ENCODE data around the gene BET1L.

The BET1L gene, protein sequence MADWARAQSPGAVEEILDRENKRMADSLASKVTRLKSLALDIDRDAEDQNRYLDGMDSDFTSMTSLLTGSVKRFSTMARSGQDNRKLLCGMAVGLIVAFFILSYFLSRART

DNA sequence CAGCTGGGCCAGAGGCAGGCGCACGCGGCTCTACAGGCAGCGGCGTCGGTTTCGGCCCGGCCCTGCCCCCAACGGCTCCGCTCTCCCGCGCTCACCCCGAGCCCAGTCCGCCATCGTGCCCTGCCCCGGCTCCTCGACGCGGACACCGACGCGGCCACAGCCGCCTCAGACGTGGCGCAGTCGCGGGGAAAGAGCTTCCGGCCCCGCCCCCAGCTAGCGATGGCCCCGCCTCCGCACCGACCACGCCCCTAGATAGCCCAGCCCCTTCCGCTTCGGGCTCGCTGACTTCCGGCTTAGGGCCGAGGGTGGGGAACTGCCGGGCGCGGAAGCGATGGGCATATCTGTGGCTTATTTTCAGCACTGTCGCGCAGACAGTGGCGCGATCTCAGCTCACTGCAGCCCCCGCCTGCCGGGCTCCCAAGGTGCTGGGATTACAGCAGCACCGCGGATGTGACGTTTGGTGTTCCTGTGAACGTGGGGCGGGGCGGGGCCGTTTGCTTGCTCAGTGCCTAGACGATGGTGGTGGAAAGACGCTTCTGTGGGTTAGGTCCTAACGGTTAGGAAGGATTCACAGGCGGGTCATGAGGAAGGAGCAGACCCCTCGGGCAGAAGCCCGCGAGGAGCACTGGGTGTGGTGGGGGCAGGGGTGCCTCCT is at the start of gene BET1L, which contains the start of gene RIC8A:
TSS of gene BET1L (minus strand) at position 192 of the 655 bp plus-strand sequence. CDS start at position 114, 78 bp downstream.
TSS of gene RIC8A (plus strand) at position 501 of the 655 bp plus-strand sequence. CDS start 1,147 bp downstream, outside the sequence.
- TF ChIP-seq, protein P1, sequence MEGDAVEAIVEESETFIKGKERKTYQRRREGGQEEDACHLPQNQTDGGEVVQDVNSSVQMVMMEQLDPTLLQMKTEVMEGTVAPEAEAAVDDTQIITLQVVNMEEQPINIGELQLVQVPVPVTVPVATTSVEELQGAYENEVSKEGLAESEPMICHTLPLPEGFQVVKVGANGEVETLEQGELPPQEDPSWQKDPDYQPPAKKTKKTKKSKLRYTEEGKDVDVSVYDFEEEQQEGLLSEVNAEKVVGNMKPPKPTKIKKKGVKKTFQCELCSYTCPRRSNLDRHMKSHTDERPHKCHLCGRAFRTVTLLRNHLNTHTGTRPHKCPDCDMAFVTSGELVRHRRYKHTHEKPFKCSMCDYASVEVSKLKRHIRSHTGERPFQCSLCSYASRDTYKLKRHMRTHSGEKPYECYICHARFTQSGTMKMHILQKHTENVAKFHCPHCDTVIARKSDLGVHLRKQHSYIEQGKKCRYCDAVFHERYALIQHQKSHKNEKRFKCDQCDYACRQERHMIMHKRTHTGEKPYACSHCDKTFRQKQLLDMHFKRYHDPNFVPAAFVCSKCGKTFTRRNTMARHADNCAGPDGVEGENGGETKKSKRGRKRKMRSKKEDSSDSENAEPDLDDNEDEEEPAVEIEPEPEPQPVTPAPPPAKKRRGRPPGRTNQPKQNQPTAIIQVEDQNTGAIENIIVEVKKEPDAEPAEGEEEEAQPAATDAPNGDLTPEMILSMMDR (IDR thresholded peaks at IDR 0.05) = no peak
- TF ChIP-seq ZFX (IDR thresholded peaks at IDR 0.05; ENCODE audit: borderline replicate concordance) = no peak
- peak within 1 kb of the TSS; percentile 99 for H3K27ac ChIP-seq

DNA sequence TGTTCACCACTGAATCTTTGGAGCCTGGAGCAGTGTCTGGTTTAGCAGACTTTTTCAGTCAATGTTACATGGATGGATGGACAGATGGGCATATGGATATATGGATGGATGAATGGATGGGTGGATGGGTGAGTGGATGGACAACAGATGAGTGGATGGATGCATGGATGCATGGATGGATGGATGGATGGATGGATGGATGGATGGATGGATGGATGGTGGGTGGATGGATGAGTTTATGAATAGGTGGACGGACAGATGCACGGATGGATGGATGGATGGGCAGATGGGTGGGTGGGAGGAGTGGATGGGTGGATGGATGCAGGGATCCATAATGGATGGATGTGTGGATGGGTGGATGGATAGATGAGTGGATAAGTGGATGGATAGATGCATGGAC is 48.6 kb upstream of the BET1L start:
- TF ChIP-seq, protein P1 (IDR thresholded peaks at IDR 0.05) = no peak
- TF ChIP-seq ZFX (IDR thresholded peaks at IDR 0.05; ENCODE audit: borderline replicate concordance) = no peak
- H3K27ac ChIP-seq = no peak overlapping the region

DNA sequence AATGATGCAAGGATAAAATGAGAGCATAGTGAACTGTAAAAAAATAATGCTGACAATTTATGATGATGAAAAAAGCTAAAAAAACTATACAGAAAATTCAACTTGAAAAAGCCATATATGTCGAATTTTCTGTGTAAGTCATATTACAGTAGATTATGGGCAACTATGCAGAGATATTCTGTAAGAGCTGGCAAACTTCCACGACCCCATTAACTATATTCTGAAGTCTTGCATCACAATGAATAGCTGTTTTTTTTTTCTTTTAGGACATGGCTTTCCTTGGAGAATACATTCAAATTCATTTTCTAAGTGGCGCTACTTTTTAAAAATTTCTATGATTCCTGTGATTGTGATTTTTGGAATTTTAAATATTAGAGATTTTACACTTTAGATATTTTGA is 48.0 kb upstream of the BET1L start:
- TF ChIP-seq, protein P1 (IDR thresholded peaks at IDR 0.05) = no peak
- TF ChIP-seq ZFX (IDR thresholded peaks at IDR 0.05; ENCODE audit: borderline replicate concordance) = no peak
- no peak overlapping the region for H3K27ac ChIP-seq

DNA sequence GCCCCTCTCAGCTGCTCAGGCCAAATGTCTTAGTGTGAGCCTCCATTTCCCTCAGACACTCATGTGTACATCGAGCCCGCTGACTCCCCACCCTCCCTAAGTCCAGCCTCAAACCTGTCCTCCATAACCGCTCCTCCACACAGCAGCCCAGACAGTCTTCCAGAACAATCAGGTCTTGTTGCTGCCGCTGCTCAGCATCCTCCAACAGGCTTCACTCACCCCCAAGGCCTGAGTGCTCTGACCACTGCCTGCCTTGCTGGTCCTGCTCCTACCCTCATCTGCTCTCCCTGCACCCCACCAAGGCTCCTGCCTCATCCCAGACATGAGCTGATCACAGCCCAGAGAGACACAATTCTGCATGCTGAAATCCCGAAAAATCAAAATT is 46.7 kb upstream of the BET1L start:
- H3K27ac ChIP-seq = no peak overlapping the region
- TF ChIP-seq ZFX (IDR thresholded peaks at IDR 0.05; ENCODE audit: borderline replicate concordance) = no peak
- TF ChIP-seq, protein P1 (IDR thresholded peaks at IDR 0.05) = no peak

DNA sequence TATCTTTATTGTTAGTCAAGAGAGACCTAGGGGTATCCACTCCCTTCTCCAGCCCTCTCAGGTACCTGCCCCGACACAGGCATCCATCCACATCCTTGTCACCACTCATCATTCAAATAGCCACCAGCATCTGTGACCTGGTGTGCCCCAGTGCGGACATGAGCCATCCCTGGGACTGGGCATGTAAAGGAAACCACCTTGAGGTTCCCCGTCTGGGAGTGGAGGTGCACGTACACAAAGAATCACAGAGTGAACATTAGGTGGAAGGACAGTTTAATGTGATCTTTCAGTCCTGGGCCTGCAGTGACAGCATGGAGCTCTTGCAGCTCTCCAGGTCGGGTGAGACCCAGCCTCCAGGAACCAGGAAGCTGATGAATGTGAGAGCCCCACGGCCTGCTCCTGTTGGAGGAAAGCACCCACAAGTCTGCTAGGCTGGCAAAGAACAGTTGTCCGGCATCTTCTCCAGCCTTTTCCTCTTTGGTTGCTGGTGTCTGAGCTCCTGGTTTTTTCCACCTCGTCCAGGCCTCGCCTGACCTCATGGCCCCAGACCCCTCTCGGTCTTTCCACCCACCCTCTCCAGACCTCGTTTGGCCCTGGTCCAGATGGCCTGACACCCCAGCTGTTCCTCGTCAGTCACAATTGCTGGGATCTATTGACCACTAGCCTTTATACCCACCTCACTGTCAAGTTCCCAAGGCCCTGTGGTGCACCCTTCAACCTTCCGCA is 46.1 kb upstream of the BET1L start:
- H3K27ac ChIP-seq = no peak overlapping the region
- no peak for TF ChIP-seq ZFX (IDR thresholded peaks at IDR 0.05; ENCODE audit: borderline replicate concordance)
- TF ChIP-seq, protein P1 (IDR thresholded peaks at IDR 0.05) = no peak

DNA sequence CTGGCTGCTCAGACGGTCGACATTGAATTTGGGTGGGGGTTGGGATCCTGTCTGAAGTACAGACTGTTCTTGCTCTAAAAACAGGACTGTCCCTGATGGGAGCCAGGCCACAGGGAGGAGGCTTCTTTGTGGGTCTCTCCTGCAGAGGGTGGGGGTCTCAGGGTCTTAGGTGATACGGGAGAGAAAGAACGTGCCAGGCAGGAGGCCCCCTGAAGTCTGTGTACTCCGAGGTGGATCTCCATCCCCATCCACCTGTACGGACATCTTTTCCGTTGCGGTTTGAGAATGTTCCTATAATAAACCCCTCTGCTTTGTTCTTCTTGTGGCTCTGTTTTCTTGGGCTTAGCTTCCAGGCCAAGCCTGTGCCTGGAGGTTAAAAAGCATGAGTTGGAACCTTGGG is 45.5 kb upstream of the BET1L start:
- TF ChIP-seq ZFX (IDR thresholded peaks at IDR 0.05; ENCODE audit: borderline replicate concordance) = no peak
- TF ChIP-seq, protein P1 (IDR thresholded peaks at IDR 0.05) = no peak

DNA sequence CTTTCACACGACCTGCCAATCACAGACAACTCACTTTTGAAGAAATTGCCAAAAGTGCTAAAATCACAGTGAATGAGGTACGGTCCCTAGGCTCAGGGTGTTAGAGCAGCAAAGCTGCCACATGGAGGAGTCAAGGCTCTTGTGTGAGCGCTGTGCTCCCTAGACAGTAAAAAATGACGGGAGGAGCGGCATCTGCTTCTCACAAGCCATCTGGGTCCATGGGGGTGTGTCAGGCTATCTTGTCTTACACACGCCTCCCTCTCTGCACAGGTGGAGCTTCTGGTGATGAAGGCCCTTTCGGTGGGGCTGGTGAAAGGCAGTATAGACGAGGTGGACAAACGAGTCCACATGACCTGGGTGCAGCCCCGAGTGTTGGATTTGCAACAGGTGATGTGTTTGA is 44.4 kb upstream of the BET1L start:
- H3K27ac ChIP-seq = no peak overlapping the region
- TF ChIP-seq ZFX (IDR thresholded peaks at IDR 0.05; ENCODE audit: borderline replicate concordance) = no peak
- TF ChIP-seq, protein P1 (IDR thresholded peaks at IDR 0.05) = no peak

More for the DNA sequence above, 45.5 kb upstream of the BET1L start:
- no peak overlapping the region for H3K27ac ChIP-seq

Data from 22Rv1 (cell line).